HL-60 (cell line): ENCODE data around the gene KRT37.
"Not testable (repeated sequence)": the region's sequence is repeated elsewhere in the genome, so short reads cannot be mapped to it uniquely, and the experiment has no call there.

Experiments
- DNase-seq, 2 experiments: peaks; one replicate each; pipeline ENCODE4 v3.0.0-alpha.2; 2010 to 2020; ENCODE audit warnings: low read depth in 1 of 2, low spot score in 1 of 2
- H3K27ac ChIP-seq: fragments of 250-450 bp; sonication (Bioruptor Pico); replicated peaks from 2 replicates; pipeline ENCODE4 v1.5.1; 2020; ENCODE audit warnings: mild to moderate bottlenecking, moderate library complexity
- H3K27me3 ChIP-seq: fragments of 250-450 bp; sonication (Bioruptor Pico); 2 replicates; pipeline ENCODE4 v1.5.1; 2021; ENCODE audit warnings: mild to moderate bottlenecking, moderate library complexity; ENCODE audit not compliant: insufficient read depth, poor library complexity, severe bottlenecking
- H3K4me3 ChIP-seq: replicated peaks from 2 replicates; pipeline ENCODE4 v1.5.1; 2011; ENCODE audit warnings: mild to moderate bottlenecking, control low read depth, low read length; ENCODE audit not compliant: insufficient read depth
- CTCF ChIP-seq: IDR thresholded peaks from one replicate; pipeline ENCODE4 v1.5.1; 2011; ENCODE audit warnings: low read length, control low read depth, inconsistent platforms; ENCODE audit not compliant: insufficient read depth
- GABPA ChIP-seq: IDR thresholded peaks from 2 replicates; pipeline ENCODE4 v1.6.1; 2012; ENCODE audit warnings: low read depth
- POLR2AphosphoS5 ChIP-seq: IDR thresholded peaks from 2 replicates; pipeline ENCODE4 v1.6.1; 2012; ENCODE audit warnings: low read depth
- REST ChIP-seq: IDR thresholded peaks from 2 replicates; pipeline ENCODE4 v1.6.1; 2012; ENCODE audit warnings: low read depth; ENCODE audit not compliant: insufficient replicate concordance
- SPI1 ChIP-seq: IDR thresholded peaks from 2 replicates; pipeline ENCODE4 v1.6.1; 2012; ENCODE audit warnings: low read depth, mild to moderate bottlenecking, borderline replicate concordance

The KRT37 gene

GRCh38 chr17:41383690-41384089, 40.7 kb downstream of the KRT37 start:
- TF ChIP-seq GABPA (no peak), SPI1 (no peak), REST (no peak), POLR2AphosphoS5 (no peak), CTCF (no peak)
- no peak for DNase-seq
- H3K27me3 ChIP-seq: no peaks in the 10 kb centered on the region
- no peak overlapping the region for H3K27ac ChIP-seq
- no peak overlapping the region for H3K4me3 ChIP-seq

GRCh38 chr17:41382394-41382793, 42.0 kb downstream of the KRT37 start:
- Histone ChIP-seq H3K27me3 (no peaks in the 10 kb centered on the region), H3K4me3 (no peak overlapping the region), H3K27ac (no peak overlapping the region)
- TF ChIP-seq REST (no peak), SPI1 (no peak)
- no peak for DNase-seq

GRCh38 chr17:41381943-41382342, 42.4 kb downstream of the KRT37 start, which contains the start of gene KRT34:
Gene KRT34, minus strand, starts transcription at chr17:41382306. Its CDS starts 60 bp downstream, at chr17:41382246.
- not testable (repeated sequence) for DNase-seq, H3K27ac ChIP-seq, H3K27me3 ChIP-seq, H3K4me3 ChIP-seq

- H3K4me3 ChIP-seq, DNase-seq, H3K27ac ChIP-seq, H3K27me3 ChIP-seq: not testable (repeated sequence)
Observed at GRCh38 chr17:41380091-41380490, 44.3 kb downstream of the KRT37 start.

GRCh38 chr17:41377546-41377945, 46.8 kb downstream of the KRT37 start:
- no peak overlapping the region for H3K27ac ChIP-seq
- DNase-seq: no peak
- no peaks in the 10 kb centered on the region for H3K27me3 ChIP-seq
- TF ChIP-seq GABPA: no peak
- TF ChIP-seq REST: no peak
- TF ChIP-seq SPI1: no peak
- TF ChIP-seq CTCF: no peak
- TF ChIP-seq POLR2AphosphoS5: no peak
- H3K4me3 ChIP-seq: no peak overlapping the region
